Activated T-helper 2 cell treated with anti-CD3 and anti-CD28 coated beads, Interferon-gamma antibody, Interleukin-2, Interleukin-4, amounts not matched to agents 10 μg/mL and 5 μg/mL and 100 μg/mL, durations not matched to agents 14 hours and 24 hours and 36 hours (primary cell): ENCODE measurements around the gene COL15A1. TPM values are rescaled to one million over a fixed set of nuclear protein-coding genes. Genes with fewer than 3 reads are reported as not detected.

Experiments used
- DNase-seq: peaks from one replicate; pipeline ENCODE4 v3.0.0; 2021; ENCODE audit warnings: low spot score
- H3K27ac Mint-ChIP-seq: one replicate; pipeline ENCODE4 v1.8.0; 2021; ENCODE audit warnings: mixed read lengths
- H3K27me3 Mint-ChIP-seq: one replicate; pipeline ENCODE4 v1.8.0; 2021; ENCODE audit warnings: low read depth, mixed read lengths
- H3K36me3 Mint-ChIP-seq: one replicate; pipeline ENCODE4 v1.8.0; 2021; ENCODE audit warnings: low read depth, mixed read lengths
- H3K4me1 Mint-ChIP-seq: one replicate; pipeline ENCODE4 v1.8.0; 2021; ENCODE audit warnings: low read depth, mixed read lengths
- H3K4me3 Mint-ChIP-seq: one replicate; pipeline ENCODE4 v1.8.0; 2021; ENCODE audit warnings: low read depth, mild to moderate bottlenecking, moderate library complexity, mixed read lengths
- H3K9me3 Mint-ChIP-seq: one replicate; pipeline ENCODE4 v1.8.0; 2021; ENCODE audit warnings: mixed read lengths
- intact Hi-C: fragments of 100-400 bp; cut with micrococcal nuclease; formaldehyde crosslinking; loops from one replicate; pipeline ENCODE4 v1.15.1; 2023
- total RNA-seq: library from RNA; stranded (reverse); gene quantifications from 2 replicates; pipeline ENCODE4 v1.2.3, GENCODE V29; 2022

COL15A1 gene
- total RNA-seq, 1 donor from 2014 or later = not detected

DNA sequence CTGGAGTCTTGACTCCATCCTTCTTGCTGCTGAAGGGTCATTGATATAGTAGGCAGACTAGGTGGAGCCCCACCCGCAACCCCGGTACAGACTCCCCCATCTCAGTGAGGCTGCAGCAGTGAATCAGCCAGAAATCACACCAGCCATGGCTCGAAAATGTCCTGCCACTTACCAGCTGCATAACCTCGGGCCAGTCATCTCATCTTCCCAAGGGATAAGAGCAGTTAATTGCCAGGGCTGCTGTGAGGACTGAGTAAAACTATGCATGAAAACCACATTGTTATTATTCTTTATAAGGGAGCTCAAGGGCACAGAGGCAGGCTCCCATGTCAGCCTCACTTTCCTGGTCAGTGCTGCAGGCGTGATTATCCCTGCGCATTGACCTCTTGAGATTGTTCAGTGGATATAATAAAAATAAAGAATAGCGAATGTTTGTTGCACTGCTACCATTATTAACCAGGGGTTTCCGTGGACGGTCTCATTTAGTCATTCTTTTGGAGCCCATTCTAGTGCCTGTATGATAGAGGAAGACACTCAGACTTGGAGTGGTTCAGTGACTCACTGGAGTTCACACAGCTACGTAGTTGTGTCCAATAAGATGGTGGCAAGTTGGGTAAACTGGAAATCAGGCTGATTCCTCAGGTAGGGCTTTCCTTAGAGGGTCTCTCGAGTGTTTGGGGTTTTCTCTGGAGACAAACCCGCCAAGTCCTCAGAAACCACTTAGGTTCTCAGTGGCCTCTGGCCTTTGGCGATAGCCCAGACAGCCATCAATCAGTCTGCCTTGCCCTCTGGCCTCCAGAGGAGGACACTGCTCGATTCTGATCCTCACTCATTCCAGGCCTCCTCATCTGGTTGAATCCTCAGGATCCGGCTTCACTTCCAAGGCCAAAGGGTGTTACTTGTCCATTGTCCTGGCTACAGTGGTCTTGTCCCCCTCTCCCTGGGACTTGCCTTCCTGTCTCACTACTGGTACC, 39.9 kb downstream of the COL15A1 start:
- Mint-ChIP-seq H3K36me3 (no peaks in the 10 kb centered on the region), H3K4me3 (no peak overlapping the region), H3K4me1 (no peaks in the 10 kb centered on the region), H3K9me3 (no peaks in the 10 kb centered on the region), H3K27ac (no peak overlapping the region), H3K27me3 (peaks cover 8% of the 10 kb centered on the region)
- no peak for DNase-seq
- intact Hi-C loops = no loop called here

DNA sequence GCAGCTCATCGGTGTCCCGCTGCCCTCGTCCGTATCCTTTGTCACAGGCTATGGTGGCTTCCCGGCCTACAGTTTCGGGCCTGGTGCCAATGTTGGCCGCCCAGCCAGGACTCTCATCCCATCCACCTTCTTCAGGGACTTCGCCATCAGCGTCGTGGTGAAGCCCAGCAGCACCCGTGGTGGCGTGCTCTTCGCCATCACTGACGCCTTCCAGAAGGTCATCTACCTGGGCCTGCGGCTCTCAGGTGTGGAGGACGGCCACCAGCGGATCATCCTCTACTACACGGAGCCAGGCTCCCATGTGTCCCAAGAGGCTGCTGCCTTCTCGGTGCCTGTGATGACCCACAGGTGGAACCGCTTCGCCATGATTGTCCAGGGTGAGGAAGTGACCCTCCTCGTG, 41.9 kb downstream of the COL15A1 start:
- Mint-ChIP-seq H3K4me3 (no peak overlapping the region), H3K27me3 (peaks cover 2% of the 10 kb centered on the region), H3K27ac (no peak overlapping the region), H3K4me1 (no peaks in the 10 kb centered on the region), H3K36me3 (no peaks in the 10 kb centered on the region), H3K9me3 (no peaks in the 10 kb centered on the region)
- DNase-seq = no peak
- intact Hi-C loops = no loop called here

DNA sequence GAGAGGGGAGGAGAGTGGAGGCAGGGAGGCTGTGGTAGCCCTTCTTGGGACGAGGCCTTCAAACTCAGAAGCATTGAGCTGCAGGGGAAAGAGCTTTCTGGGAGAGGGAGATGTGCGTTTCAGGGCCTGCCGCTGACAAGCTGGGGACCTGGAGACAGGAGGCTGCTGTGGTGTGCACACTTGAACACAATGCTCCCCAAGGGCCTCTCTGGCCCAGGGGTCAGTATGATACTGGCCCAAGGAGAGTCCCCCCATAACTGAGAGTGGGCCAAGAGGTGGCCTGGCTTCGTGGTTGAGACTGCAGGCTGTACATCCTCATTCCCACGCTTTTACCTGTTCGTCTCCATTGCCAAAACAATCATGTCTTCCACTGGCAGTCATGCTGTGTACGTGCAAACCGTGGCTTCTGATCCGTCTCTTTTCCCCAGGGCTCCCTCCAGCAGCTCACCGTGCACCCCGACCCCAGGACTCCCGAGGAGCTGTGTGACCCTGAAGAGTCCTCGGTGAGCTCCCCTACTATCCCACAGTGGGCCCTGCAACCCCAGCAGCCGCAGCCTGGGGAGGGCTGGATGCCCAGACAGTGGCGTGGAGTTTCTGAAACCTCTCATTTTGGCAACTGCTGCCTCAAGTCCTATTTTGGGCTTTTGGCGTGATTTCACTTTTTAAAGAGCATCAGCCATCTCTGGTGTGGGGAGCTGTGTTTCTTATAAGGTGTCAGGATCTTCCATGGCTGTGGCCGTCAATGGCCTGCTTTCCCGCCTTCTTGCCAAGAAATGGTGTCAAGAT, 43.4 kb downstream of the COL15A1 start:
- no peak overlapping the region for H3K4me3 Mint-ChIP-seq
- no peaks in the 10 kb centered on the region for H3K36me3 Mint-ChIP-seq
- intact Hi-C loops = no loop called here
- H3K4me1 Mint-ChIP-seq = no peaks in the 10 kb centered on the region
- H3K27me3 Mint-ChIP-seq = peaks cover 2% of the 10 kb centered on the region
- no peak for DNase-seq
- no peaks in the 10 kb centered on the region for H3K9me3 Mint-ChIP-seq
- H3K27ac Mint-ChIP-seq = no peak overlapping the region

DNA sequence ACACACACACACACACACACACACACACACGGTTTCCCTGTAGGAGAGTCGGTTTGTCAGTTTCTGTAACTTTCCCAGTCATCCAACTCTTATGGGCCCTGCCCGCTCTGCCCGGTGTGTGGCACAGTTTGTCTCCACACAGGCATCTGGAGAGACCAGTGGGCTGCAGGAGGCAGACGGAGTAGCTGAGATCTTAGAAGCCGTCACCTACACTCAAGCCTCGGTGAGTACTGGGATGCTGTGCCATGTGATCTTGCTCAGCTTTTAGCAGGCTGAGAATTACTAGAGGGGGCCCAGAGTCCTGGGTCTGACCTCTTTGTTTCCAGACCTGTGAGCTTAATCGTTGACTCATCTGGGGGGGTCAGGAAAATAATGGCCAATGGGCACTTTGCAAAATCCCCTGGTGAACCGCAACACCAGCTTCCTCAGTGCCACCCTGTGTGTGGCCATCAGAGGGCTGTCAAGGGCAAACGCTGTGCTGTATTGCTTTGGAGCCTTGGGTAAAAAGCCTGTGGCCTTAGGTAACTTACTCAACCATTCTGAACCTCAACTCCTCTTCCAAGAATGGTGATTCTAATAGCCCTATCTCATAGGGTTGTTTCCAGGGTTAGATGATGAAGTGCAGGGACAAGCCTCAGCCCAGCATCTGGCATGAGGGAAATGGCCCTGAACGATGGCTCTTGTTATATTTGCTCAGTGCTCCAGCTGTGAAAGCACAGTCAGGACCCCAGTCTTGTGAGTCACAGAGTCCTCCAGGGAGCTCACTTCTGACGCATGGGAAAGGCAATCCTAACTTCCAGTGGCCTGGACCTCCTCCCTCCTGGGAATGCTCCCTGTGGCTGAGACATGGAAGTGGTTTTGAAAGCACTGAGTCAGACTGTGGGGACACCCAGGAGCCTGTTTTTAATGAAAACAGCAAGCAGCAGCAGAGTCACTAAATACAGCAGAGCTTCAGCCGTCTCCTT, 45.6 kb downstream of the COL15A1 start:
- Mint-ChIP-seq H3K9me3 (no peaks in the 10 kb centered on the region), H3K36me3 (no peaks in the 10 kb centered on the region), H3K27me3 (peaks cover 4% of the 10 kb centered on the region), H3K4me3 (no peak overlapping the region), H3K4me1 (peaks cover 8% of the 10 kb centered on the region), H3K27ac (no peak overlapping the region)
- intact Hi-C loops = no loop called here
- DNase-seq = no peak

DNA sequence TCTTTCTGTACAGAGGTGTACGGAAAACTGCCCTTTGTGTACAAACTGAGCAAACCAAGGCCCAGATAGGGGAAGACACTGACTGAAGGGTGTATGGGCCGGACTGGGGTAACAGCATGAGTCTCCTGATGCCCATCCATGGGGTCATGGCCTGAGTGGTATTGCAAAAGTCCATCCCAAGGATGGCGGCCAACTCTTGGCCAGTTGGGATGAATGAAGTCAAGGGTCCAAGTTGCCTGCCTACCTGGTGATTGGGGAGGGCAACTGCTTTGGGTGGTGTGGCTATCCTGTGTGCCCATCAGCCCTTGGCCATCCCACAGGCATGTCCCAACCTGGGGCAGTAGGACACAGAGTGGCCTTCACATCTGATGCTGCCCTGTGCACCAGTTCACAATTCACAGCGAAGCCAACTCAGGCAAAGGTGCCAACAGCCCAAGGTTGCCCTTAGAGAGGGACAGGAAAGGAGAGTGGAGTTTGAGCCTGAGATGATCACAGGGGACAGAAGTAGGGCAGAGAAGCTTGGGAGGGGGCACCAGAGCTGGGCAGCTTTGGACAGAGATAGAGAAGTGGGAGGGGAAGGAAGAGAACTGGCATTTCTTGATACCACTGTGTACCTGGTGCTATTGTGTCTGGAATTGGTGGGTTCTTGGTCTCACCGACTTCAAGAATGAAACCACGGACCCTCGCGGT, 46.6 kb downstream of the COL15A1 start:
- Mint-ChIP-seq H3K36me3 (no peaks in the 10 kb centered on the region), H3K27ac (no peak overlapping the region), H3K4me3 (no peak overlapping the region), H3K4me1 (peaks cover 8% of the 10 kb centered on the region), H3K27me3 (peaks cover 4% of the 10 kb centered on the region), H3K9me3 (no peaks in the 10 kb centered on the region)
- intact Hi-C loops = no loop called here
- DNase-seq = no peak

DNA sequence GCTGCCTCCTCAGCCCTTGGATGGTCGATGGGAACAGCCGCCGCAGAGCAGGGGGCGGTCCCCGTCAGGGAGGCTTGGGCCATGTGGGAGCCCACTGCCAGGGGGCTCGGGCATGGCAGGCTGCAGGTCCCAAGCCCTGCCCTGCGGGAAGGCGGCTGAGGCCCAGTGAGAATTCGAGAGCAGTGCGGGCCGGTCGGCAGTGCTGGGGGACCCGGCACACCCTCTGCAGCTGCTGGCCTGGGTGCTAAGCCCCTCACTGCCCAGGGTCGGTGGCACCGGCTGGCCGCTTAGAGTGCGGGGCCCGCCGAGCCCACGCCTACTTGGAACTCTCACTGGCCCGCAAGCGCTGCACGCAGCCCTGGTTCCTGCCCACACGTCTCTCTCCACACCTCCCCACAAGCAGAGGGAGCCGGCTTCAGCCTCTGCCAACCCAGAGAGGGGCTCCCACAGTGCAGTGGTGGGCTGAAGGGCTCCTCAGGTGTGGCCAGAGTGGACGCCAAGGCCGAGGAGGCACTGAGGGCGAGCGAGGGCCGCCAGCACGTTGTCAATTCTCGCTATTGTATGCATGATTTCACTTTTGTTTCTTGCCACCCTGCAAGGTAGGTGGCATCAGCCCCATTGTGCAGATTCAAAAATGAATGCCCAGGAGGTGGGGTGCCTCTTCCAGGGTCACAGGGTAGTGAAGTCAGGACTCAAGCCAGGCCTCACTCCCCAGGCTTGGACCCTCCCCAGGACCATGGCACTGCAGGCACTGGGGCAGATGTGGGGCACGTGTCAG, 48.6 kb downstream of the COL15A1 start:
- peaks cover 8% of the 10 kb centered on the region for H3K4me1 Mint-ChIP-seq
- H3K9me3 Mint-ChIP-seq = no peaks in the 10 kb centered on the region
- H3K36me3 Mint-ChIP-seq = no peaks in the 10 kb centered on the region
- intact Hi-C loops = no loop called here
- H3K4me3 Mint-ChIP-seq = no peak overlapping the region
- DNase-seq = no peak
- no peak overlapping the region for H3K27ac Mint-ChIP-seq
- peaks cover 14% of the 10 kb centered on the region for H3K27me3 Mint-ChIP-seq

DNA sequence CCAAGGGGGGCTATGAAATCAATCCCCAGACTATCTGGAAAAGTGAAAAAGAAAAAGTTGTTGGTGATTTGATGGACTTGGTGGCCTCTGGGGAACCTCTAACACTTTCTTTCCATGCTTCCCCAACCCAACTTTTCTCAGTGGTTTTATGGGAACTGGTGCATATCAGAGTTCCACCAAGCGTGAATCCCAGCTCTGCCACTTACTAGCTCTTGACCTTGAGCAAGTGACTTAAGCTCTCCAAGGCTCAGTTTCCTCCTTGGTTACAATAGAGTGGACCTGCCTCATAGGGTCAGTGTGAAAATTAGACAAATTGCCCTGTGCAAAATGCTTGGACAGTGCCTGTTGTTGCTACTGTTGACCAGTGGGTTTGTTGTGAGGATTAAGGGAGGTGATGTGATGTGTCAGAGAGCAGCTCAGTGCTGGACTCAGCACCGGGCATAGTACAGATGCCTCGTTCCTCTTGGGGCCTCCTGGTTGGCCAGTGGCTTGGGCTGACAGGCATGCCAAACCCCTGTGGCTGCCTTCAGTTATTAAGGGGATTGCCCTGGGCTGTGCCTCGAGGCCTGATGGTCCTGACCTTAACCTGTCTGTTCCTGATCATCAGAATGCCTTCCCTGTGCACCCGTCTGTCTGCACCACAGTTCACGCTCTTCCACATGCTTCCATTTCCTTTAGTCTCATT, 49.3 kb downstream of the COL15A1 start:
- no peak overlapping the region for H3K27ac Mint-ChIP-seq
- H3K4me1 Mint-ChIP-seq = peaks cover 8% of the 10 kb centered on the region
- no peak for DNase-seq
- intact Hi-C loops = no loop called here
- no peak overlapping the region for H3K4me3 Mint-ChIP-seq
- H3K36me3 Mint-ChIP-seq = no peaks in the 10 kb centered on the region
- H3K9me3 Mint-ChIP-seq = no peaks in the 10 kb centered on the region
- peaks cover 15% of the 10 kb centered on the region for H3K27me3 Mint-ChIP-seq

DNA sequence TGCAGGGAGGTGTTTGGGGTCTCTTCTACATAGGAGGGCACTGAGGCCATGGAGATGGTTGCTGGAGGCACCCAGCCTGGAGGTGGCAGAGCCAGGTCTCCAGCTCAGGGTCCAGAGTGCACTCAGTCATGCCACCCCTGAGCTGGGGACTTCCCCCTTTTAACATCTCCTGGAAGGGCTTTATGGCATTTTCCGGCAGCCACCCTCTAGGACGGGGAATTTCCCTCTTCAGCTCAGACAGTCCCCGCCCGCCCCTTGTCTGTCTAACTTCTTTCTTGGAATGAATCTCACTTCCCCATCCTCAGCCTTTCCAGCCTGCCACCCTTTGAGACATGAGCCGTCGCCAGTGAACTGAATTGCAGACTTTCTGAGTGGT, 49.9 kb downstream of the COL15A1 start:
- Mint-ChIP-seq H3K4me1 (peaks cover 8% of the 10 kb centered on the region), H3K9me3 (no peaks in the 10 kb centered on the region), H3K36me3 (no peaks in the 10 kb centered on the region), H3K4me3 (no peak overlapping the region), H3K27me3 (peaks cover 19% of the 10 kb centered on the region), H3K27ac (no peak overlapping the region)
- intact Hi-C loops = no loop called here
- DNase-seq = no peak

DNA sequence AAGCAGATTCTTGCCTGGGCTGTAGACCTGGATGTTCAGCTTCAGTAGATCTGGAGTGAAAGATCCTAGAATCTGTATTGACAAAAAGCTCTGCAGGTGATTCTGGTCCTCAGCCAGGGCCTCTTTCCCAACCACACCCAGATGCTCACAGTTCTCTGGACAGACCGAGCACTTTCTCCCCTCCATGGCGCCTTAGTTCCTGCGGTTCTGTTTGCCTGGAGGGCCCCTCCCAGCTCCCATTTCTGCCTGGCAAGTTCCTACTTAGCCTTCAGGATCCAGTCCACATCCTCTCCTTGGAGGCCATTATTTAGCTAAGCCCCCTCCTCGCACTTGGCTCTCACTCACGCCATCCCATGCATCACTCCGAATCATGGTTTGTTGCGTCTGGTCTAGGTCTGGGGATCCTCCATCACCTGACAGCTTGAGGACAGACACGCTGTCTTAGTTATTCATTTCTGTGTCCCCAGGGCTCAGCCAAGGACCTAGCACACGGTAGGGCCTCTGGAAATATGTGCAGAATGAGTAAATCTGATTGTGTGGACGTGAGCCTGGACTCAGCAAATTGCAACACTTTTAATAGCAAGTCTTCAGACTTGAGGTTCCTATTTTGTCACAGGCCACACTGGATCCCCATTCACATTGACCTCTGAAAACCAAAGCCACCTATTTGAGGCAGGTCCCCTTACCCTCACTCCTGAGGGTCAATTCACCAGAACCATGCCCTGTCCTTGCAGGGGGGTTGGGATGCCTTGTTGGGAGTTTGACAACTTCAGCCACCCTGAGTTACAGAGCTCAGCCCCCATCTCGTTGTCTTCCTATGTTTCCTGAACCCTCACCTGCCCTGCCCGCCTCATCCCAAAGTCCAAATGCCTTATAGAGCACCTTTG, 50.7 kb downstream of the COL15A1 start:
- intact Hi-C loops = no loop called here
- no peak for DNase-seq

DNA sequence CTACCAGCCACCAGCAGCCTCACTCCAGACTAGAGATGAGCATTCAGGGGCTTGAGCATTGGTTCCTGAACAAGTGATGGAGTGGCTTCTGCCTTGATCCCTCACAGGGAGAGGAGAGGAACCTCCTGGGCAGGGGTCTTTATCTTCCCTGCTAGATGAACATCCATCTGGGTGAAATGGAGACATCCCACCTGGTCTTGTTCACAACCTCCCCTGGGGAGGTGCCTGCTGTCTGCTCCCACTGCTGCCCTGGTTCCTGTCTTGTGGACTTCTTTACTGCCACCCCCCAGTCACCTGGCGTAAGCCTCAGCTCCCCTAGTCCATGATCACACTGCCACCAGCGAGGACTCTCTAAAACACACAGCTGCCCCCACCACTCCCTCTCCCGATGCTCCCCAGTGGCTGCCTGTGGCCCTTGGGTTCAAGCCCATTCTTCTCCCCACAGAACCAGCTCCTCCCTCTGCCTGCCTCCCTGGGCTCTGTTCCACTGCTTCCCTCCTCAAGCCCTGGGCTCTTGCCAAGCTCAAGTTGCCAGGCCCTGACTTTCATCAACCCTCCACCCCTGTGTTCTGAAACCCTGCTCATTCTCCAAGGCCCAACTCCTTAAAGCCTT, 51.5 kb downstream of the COL15A1 start:
- Mint-ChIP-seq H3K36me3 (no peaks in the 10 kb centered on the region), H3K4me3 (no peak overlapping the region), H3K27ac (no peak overlapping the region), H3K27me3 (peaks cover 20% of the 10 kb centered on the region), H3K4me1 (peaks cover 8% of the 10 kb centered on the region), H3K9me3 (no peaks in the 10 kb centered on the region)
- DNase-seq = no peak
- intact Hi-C loops = no loop called here

More for the DNA sequence above, 50.7 kb downstream of the COL15A1 start:
- Mint-ChIP-seq H3K4me1 (peaks cover 8% of the 10 kb centered on the region), H3K27me3 (peaks cover 20% of the 10 kb centered on the region), H3K4me3 (no peak overlapping the region), H3K9me3 (no peaks in the 10 kb centered on the region), H3K27ac (no peak overlapping the region), H3K36me3 (no peaks in the 10 kb centered on the region)
